ENCODE results near the gene ELOB. TPM values are rescaled to one million over a fixed set of nuclear protein-coding genes. Genes with fewer than 3 reads are reported as not detected.

ELOB gene
- total RNA-seq, 1 experiment from 2014 or later, result 262 TPM

DNA sequence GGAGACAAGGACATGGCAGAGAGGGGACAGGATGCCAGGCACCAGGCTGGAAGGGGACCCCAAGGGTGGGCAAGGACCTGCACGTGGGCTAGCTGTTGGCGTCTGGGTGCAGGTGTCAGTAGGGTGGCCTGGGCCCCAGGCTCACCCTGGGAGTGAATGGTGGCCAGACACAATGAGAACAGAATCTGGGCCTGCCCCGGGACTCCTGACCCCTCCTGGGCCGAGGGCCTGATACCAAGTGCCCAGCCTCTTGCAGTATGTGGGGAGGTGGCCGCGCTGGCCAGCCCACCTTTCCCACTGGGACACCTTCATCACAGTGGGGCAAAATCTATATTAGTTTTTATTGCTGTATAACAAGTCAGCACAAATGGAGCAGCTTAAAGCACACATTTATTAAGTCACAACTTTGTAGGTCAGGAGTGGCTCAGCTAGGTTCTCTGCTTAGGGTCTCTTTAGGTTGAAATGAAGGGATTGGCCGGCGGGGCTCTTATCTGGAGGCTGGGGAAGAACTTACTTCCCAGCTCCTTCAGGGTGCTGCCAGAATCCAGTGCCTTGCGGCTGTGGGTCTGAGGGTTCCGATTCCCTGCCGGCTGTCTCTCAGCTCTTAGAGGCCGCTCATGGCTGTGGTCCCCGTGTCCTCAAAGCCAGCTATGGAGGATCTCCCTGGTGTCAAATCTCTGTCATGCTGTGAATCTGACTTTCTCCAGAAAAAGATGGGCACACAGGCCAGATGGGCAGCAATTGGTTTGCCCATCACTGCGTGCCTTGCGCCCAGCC lies 6.7 kb upstream of the ELOB start:
- DNase-seq (ENCODE audit: low read depth), result no peak

DNA sequence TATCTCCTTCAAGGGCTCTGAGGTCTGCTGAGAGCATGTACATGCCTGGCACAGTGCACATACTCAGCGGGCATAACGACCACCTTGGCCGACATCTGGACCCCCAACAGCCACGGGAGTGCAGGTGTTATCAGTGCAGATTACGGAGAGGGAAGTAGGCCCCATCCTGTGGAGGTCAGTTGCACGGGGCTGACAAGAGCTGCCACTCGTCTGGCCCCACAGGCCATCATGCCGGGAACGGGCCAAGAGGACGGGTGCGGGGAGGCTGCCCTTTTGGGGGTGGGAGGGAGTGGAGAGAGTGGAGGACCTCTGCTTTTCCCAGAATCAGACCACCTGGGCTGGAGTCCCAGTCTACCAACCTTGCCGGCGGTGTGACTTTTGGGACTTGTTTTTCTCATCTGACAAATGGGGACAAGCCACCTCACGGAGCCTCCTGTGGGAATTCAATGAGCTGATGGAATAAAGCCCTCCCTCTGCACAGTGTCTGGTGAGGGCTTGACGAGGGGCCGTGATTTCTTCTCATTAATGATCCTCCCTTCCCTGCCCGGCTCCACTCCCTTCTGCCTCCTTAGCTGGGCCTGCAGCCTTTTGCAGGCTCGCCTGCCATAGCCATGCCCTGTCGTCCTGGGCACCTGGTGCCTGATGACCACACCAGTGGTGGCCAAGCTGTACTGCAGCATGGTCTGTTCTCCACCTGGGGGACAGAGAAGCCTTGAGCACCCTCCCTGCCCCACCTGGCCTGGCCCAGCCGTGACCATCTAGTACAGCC lies 5.7 kb upstream of the ELOB start:
- DNase-seq (ENCODE audit: low read depth), result no peak

DNA sequence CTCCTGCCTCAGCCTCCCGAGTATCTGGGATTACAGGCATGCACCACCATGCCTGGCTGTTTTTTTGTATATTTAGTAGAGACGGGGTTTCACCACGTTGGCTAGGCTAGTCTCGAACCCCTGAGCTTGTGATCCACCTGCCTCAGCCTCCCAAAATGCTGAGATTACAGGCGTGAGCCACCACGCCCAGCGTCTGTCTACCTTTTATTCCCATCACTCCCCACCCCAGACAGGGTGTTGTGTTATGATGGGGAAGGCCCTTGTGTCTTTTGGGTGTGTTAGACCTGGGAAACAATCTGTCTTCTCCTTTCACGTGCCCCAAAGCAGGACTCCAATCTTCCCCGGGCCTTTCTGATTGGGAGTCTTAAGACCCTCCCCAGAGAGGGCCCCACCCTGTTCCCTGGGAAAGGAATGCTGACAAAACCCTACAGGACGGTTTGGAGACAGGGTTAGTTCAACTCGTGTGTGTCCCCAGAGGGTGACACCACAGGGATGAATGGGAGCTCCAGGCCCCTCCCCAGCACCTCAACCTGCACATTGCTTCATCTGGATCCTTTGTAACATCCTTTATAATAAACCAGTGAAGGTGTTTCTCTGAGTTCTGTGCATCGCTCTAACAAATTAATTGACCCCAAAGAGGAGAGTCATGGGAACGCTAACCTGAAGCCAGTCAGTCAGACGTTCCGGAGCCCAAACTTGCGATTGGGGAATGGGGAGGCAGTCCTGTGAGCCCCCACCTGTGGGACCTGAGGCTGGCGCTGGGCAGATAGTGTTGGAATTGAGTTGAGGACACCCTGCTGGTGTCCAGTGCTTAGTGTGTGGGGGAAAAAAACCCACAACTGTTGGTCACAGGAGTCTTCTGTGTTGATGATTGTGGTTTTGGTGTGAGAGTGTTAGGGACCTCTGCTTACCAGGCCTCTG lies 3.2 kb upstream of the ELOB start:
- no peak for DNase-seq (ENCODE audit: low read depth)

GRCh38 chr16:2779151-2779920 lies 2.3 kb upstream of the ELOB start:
- no peak for DNase-seq (ENCODE audit: low read depth)

DNA sequence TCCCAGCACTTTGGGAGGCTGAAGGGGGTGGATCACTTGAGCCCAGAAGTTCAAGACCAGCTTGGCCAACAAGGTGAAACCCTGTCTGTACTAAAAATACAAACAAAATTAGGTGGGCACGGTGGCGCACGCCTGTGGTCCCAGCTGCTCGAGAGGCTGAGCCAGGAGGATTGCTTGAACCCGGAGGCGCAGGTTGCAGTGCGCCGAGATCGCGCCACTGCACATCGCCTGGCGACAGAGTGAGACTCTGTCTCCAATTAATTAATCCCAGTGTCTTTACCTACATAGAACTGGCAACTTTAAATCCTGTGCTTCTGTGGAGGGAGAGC lies 1.5 kb upstream of the ELOB start:
- no peak for DNase-seq (ENCODE audit: low read depth)

GRCh38 chr16:2777903-2778629 lies 986 bp upstream of the ELOB start:
- DNase-seq (ENCODE audit: low read depth), result no peak

GRCh38 chr16:2776500-2777139 lies 460 bp downstream of the ELOB start:
- no peak for DNase-seq (ENCODE audit: low read depth)

- no peak for DNase-seq (ENCODE audit: low read depth)
Observed at GRCh38 chr16:2775765-2776499, 1.1 kb downstream of the ELOB start.

DNA sequence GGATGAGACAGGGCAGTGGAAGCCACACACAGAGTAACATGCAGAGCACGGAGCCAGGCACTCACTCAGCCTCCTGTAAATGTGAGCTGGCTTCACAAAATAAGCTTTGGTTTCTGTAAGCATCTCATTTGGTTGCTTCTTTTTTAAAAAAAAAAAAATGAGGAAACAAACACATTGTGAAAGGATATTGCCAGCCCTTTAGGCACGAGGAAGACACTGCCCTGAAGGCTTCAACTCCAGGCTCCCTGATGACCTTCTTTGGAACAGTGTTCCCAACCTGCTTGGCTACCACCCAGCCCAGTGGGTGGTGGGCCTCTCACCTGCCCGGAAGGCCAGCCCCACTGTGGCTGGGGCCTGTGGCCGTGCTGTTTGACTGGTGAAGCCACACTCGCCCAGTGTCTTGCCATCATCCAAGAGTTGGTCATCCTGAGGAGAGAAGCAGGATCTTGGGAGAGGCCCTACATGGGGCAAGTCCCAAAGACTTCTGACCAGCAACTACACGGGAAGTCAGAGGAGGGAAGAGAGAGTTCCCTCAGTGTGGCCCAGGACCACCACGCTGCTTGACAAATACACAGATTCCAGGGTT lies 1.9 kb downstream of the ELOB start:
- DNase-seq (ENCODE audit: low read depth), result no peak

- no peak for DNase-seq (ENCODE audit: low read depth)
Observed at GRCh38 chr16:2774161-2774891, 2.8 kb downstream of the ELOB start.

- no peak for DNase-seq (ENCODE audit: low read depth)
Observed at GRCh38 chr16:2773188-2773968, 3.7 kb downstream of the ELOB start.

DNA sequence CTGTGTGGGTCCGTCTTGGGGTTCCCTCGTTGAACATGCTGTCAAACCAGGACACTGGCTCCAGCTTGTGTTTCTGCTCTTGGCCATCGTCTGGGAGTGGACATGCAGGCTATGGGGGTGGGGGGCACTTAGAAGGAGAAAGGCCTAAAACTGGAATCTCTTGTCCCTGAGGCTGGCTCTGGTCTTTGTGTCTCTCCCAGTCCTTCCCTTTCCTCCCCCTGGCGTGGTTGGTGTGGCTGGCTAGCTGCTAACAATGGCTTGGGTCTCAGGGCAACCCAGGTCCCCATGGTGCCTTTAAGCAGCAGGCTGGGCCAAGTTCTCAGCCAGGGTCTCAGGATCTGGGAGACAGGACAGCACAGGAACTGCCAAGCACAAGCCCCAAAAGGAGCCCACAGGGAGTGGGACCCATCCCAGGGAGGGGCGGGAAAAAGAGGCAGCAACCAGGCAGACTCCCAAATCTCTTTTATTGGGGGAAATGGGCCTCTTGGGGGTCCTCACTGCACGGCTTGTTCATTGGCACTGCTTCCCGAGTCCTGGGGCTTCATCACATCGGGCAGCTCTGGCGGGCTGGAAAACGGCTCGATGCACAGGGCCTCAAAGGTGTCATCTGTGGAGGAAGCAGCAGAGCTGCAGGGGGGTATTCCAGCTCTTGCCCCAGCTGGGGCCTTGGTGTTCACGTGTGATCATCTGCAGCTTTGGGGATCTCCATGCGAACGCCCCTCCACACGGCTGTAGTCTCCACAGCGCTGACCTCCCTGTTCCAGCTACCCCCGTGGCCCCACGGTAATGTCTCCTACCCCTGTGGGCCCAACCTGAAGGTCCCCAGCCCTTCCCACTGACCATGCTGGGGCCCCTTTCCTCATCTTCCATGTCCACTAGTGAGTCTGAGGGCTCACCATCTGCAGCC lies 5.3 kb downstream of the ELOB start:
- no peak for DNase-seq (ENCODE audit: low read depth)

- DNase-seq (ENCODE audit: low read depth), result no peak
Observed at GRCh38 chr16:2770057-2770951, 6.8 kb downstream of the ELOB start.

- no peak for DNase-seq (ENCODE audit: low read depth)
Observed at GRCh38 chr16:2769675-2770056, 7.4 kb downstream of the ELOB start.

DNA sequence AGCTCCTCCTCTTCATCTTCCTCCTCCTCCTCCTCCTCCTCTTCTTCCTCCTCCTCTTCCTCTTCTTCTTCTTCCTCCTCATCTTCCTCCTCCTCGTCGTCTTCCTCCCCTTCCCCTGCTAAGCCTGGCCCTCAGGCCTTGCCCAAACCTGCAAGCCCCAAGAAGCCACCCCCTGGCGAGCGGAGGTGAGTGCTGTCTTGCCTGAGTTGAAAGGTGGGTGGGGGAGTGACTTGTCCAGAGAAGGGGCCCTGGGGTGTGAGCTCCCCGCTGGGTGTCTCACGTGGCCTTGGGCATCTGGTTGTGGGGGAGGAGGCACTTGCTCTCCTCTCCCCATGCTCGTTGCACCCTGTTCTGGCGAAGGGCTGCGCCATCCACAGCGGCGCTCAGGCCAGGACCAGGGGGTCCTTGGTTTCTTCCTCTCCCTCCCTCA lies 8.0 kb downstream of the ELOB start:
- no peak for DNase-seq (ENCODE audit: low read depth)
